OCI-LY3 (cell line): ENCODE measurements around the gene TEX19.
A peak's percentile ranks its signal among the peaks of the same experiment; 100 is the strongest.

Experiments
- H2AFZ ChIP-seq: fragments of 200-600, 300-600 bp; shearing (Covaris generic); 2 replicates; pipeline ENCODE4 v1.6.0; 2014; ENCODE audit warnings: antibody characterized with exemption, low read depth, low read length
- H3K27ac ChIP-seq: fragments of 200-600, 300-600 bp; sonication (generic); 2 replicates; pipeline ENCODE4 v1.5.1; 2014; ENCODE audit warnings: mild to moderate bottlenecking, low read length, moderate library complexity, mixed read lengths
- H3K27me3 ChIP-seq: fragments of 200-600, 300-600 bp; sonication (generic); 2 replicates; pipeline ENCODE4 v1.6.1; 2014; ENCODE audit warnings: low read depth, low read length, mixed read lengths
- H3K36me3 ChIP-seq: fragments of 200-600, 300-600 bp; sonication (generic); replicated peaks from 2 replicates; pipeline ENCODE3; 2014; ENCODE audit warnings: low read depth, low read length, mixed read lengths
- H3K4me1 ChIP-seq: fragments of 300-600, 200-600 bp; sonication (generic); 2 replicates; pipeline ENCODE4 v1.6.1; 2014; ENCODE audit warnings: low read length, mixed read lengths
- H3K4me2 ChIP-seq: fragments of 200-600, 300-600 bp; sonication (generic); 2 replicates; pipeline ENCODE4 v1.6.1; 2014; ENCODE audit warnings: low read length, mixed read lengths
- H3K4me3 ChIP-seq: fragments of 300-600, 200-600 bp; sonication (generic); 2 replicates; pipeline ENCODE4 v1.5.1; 2014; ENCODE audit warnings: antibody characterized with exemption, mild to moderate bottlenecking, low read length, moderate library complexity
- H3K79me2 ChIP-seq: fragments of 300-600, 200-600 bp; shearing (Covaris generic); 2 replicates; pipeline ENCODE4 v1.6.1; 2014; ENCODE audit warnings: mild to moderate bottlenecking, low read length, mixed read lengths
- H3K9ac ChIP-seq: fragments of 300-600, 200-600 bp; shearing (Covaris generic); 2 replicates; pipeline ENCODE4 v1.6.0; 2014; ENCODE audit warnings: mild to moderate bottlenecking, low read length, moderate library complexity
- H3K9me3 ChIP-seq: fragments of 200-600, 300-600 bp; shearing (Covaris generic); 2 replicates; pipeline ENCODE4 v1.6.1; 2014; ENCODE audit warnings: low read length, mixed read lengths; ENCODE audit not compliant: insufficient read depth
- H4K20me1 ChIP-seq: fragments of 200-600, 300-600 bp; sonication (generic); 2 replicates; pipeline ENCODE4 v1.6.1; 2016; ENCODE audit warnings: low read length, mixed read lengths; ENCODE audit not compliant: insufficient read depth
- CTCF ChIP-seq: fragments of 200-600, 300-600 bp; sonication (generic); IDR thresholded peaks from 2 replicates; pipeline ENCODE4 v1.5.1; 2014; ENCODE audit warnings: antibody characterized with exemption, low read length, low read depth
- EZH2phosphoT487 ChIP-seq: fragments of 200-600 bp; shearing (Covaris generic); IDR thresholded peaks from 2 replicates; pipeline ENCODE4 v1.6.1; 2018; ENCODE audit warnings: antibody characterized with exemption, mixed run types, low read depth

Gene TEX19

GRCh38 chr17:82349287-82349701 is 9.8 kb upstream of the TEX19 start:
- Histone ChIP-seq H3K4me3 (no peak overlapping the region), H3K4me2 (no peak overlapping the region), H3K27ac (no peak overlapping the region), H4K20me1 (no peaks in the 10 kb centered on the region), H3K27me3 (peaks cover 8% of the 10 kb centered on the region), H3K9me3 (no peaks in the 10 kb centered on the region), H3K79me2 (no peaks in the 10 kb centered on the region), H2AFZ (no peak overlapping the region), H3K36me3 (no peaks in the 10 kb centered on the region), H3K9ac (no peak overlapping the region), H3K4me1 (peaks cover 34% of the 10 kb centered on the region)
- TF ChIP-seq EZH2phosphoT487 (no peak), CTCF (no peak)

GRCh38 chr17:82350182-82351030 is 8.6 kb upstream of the TEX19 start:
- Histone ChIP-seq H3K9ac (no peak overlapping the region), H2AFZ (no peak overlapping the region), H3K4me2 (peak overlapping the region; percentile 39)

GRCh38 chr17:82351254-82351712 is 7.8 kb upstream of the TEX19 start:
- peaks cover 34% of the 10 kb centered on the region for H3K4me1 ChIP-seq
- H3K79me2 ChIP-seq: no peaks in the 10 kb centered on the region
- H3K4me3 ChIP-seq: peak overlapping the region; percentile 17
- peak overlapping the region; percentile 39 for H3K4me2 ChIP-seq
- no peak overlapping the region for H3K9ac ChIP-seq
- H3K9me3 ChIP-seq: no peaks in the 10 kb centered on the region
- H3K27me3 ChIP-seq: peaks cover 8% of the 10 kb centered on the region
- H4K20me1 ChIP-seq: no peaks in the 10 kb centered on the region
- TF ChIP-seq EZH2phosphoT487 (no peak), CTCF (no peak)
- no peak overlapping the region for H3K27ac ChIP-seq
- H2AFZ ChIP-seq: no peak overlapping the region
- H3K36me3 ChIP-seq: no peaks in the 10 kb centered on the region

More at GRCh38 chr17:82350182-82351030, 8.6 kb upstream of the TEX19 start:
- Histone ChIP-seq H3K27ac (peak overlapping the region; percentile 22; the same call in 1 of the 2 replicates), H3K4me3 (0 out of 2 replicates have a peak overlapping the region, but pooled peaks have one; percentile 6), H3K36me3 (no peaks in the 10 kb centered on the region), H3K4me1 (peaks cover 34% of the 10 kb centered on the region), H3K27me3 (peaks cover 8% of the 10 kb centered on the region), H3K9me3 (no peaks in the 10 kb centered on the region), H4K20me1 (no peaks in the 10 kb centered on the region), H3K79me2 (no peaks in the 10 kb centered on the region)
- TF ChIP-seq EZH2phosphoT487 (no peak), CTCF (peak; percentile 35)

- no peak overlapping the region for H3K27ac ChIP-seq
- peak overlapping the region; percentile 21; the same call in 1 of the 2 replicates for H3K4me3 ChIP-seq
- TF ChIP-seq EZH2phosphoT487 (no peak), CTCF (peak; percentile 91)
- H3K36me3 ChIP-seq: no peaks in the 10 kb centered on the region
- H3K27me3 ChIP-seq: peaks cover 8% of the 10 kb centered on the region
- no peaks in the 10 kb centered on the region for H3K9me3 ChIP-seq
- H3K4me1 ChIP-seq: peaks cover 40% of the 10 kb centered on the region
- peak overlapping the region; percentile 50 for H3K4me2 ChIP-seq
- H3K9ac ChIP-seq: no peak overlapping the region
- H4K20me1 ChIP-seq: no peaks in the 10 kb centered on the region
- no peak overlapping the region for H2AFZ ChIP-seq
- H3K79me2 ChIP-seq: no peaks in the 10 kb centered on the region
Observed at GRCh38 chr17:82351713-82352488, 7.1 kb upstream of the TEX19 start.
